Stimulated activated CD4-positive, alpha-beta T cell treated with anti-CD3 and anti-CD28 coated beads, TNF-alpha, amount 100 ng/mL, for 4 hours (primary cell): ENCODE data around the gene EVC.
"Not testable (repeated sequence)": the region's sequence is repeated elsewhere in the genome, so short reads cannot be mapped to it uniquely, and the experiment has no call there.

Experiments
- DNase-seq, 3 experiments: peaks; one replicate each; pipeline ENCODE4 v3.0.0-alpha.2; 2020; ENCODE audit warnings: low read depth in 3 of 3

The EVC gene

DNA sequence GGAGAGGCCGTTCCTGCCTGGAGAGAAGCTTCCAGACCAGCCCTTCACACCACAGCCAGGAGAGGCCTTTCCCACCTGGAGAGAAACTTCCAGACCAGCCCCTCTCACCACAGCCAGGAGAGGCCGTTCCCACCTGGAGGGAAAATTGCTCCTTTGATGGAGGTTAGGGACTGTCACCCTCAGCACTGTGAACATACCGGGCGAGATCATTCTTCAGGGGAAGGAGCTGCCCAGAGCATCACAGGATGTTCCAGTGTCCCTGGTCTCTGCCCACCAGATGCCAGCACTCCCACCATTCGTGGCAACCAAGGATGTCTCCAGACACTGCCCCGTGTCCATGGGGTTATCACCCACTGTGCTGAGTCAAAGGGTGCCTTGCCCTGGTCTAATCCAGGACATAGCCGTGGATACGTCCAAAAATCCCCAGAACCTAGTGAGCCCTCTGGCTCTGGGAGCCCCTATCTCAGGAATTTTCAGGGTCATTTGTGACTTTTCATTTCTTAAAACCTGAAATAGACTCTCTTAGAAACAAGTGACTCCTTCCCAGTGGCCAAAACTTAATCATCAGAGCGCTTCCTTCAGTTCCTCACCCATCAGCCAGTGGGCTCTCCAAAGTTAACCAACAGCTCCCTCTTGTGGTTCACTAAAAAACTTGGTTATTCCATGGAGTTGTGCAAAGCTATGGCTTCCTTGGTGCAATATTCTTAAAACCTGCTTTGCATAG lies 101.7 kb downstream of the EVC start:
- DNase-seq: no peak

DNA sequence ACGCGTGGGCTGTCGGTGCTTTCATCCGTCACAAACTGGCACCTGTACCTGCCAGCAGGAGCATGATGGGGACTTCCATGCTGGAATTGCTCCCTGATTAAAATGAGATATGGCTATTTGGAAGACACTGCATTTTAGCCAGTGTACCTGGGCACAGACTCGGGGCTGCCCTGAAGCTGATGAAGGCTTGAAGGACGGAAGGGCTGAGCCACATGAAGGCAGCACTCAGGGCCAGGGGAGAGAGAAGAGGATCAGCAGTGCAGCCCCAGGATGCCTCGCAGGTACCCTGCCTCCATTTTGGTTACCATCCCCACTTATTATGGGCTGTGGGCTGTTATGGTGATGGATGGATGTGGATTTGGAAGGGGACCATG lies 102.9 kb downstream of the EVC start:
- no peak for DNase-seq

DNA sequence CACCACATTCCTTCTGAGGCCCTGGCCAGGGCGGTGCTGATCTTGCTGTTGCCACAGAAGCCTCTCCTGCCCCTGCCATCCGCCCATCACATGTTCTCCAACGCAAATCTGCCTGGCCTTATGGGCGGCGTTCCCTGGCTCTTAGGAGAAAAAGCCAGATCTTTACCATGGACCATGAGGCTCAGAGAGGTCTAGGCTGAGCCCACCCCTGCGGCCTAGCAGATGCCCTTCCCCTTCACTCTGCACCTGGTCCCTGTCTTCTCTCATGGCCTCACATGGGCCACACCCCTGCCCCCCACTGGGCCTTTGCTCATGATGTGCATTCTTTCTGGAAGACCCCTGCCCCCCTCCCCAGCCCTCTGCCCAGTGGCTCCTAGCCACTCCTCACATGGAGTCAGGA lies 103.4 kb downstream of the EVC start:
- no peak for DNase-seq

DNA sequence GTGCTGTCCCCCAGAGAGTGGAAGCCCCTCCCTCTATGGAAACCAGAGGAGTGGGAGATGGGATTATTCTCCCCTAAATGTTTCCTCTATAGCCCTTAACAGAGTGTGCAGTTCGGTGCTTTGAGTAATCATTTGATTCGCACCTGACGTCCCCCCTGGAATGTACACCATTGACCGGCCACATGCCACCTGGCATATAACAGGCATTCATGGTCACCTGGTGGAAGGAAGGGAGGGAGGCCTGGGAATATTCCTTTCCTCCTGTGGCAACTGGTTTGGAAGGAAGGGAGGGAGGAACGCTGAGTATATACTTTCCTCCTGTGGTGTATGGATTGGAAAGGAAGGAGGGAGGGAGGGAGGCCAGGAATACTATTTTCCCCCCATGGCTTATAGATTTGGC lies 104.6 kb downstream of the EVC start:
- DNase-seq: no peak

DNA sequence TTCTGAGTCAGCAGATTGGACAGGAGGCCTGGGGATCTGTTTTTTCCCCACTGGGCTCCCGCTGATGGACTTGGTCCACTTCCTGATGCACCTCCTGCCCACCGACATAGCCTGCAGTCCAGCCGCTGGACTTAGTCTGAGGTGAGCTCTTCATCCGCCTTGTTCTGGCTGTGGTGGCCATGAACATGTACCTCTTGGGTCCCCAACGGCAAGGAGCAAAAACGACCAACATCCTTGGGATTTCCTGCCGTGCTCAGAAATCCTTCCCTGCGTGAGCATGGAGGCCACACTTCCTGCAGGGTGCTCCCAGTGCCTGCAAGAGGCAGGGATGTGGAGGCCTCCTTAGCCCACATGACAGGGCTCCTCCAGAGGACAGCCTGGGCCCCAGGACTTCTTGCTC lies 105.1 kb downstream of the EVC start:
- DNase-seq: no peak

DNA sequence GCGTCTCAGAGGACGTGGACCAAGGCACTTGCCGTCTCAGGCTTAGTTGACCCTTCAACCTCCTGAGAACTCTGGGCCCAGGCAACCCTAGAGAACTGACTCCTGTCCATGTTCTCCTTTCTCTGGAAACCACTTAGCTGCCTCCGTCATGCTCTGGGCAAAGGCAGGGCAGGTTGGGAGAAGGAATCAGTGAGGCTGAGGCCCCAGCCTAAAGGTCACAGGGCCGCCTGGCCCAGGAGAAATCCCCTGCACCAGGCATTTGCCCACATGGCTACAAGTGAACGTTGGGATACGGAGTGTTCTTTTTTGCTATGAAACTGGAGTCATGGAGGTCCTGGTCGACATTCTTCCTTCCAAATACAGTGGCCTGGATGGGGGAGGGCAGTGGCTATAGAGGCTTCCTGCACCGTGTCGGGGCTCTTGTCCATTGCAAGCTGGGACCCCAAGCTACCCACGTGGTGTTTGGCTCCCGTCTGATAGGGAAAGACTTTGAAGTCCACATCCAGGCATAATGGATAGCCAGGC lies 105.9 kb downstream of the EVC start:
- DNase-seq: no peak

DNA sequence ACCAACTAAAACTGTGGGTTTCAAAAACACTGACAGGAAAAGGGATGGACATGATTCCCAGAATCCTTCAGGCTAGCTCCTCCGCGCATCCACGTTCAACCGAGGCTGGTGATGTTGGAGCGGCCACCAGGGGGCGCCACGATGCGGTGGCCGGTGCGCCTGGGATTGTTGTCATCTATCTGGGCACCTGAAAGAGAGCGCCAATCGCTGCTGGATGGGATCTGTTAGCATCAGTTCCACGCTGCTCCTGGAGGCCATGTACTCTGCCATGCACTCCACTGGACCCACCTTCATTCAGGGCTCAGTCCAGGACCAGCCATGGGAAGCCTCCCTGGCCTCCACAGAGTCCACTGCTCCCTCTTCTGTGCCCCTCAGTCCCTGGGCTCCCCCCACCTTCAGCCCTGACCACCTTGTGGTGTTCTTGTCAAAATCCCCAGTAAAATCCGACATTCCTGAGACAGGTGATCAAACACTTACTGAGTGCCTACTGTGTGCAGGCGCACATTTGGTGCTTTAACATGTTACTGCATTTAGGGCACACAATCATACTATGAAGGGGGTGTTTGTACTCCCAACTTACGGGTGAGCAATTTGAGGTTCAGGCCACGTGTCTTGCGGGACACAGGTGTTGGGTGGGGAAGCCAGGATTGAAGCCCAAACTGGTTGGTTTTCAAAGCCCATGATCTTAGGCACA lies 110.8 kb downstream of the EVC start:
- DNase-seq: no peak

DNA sequence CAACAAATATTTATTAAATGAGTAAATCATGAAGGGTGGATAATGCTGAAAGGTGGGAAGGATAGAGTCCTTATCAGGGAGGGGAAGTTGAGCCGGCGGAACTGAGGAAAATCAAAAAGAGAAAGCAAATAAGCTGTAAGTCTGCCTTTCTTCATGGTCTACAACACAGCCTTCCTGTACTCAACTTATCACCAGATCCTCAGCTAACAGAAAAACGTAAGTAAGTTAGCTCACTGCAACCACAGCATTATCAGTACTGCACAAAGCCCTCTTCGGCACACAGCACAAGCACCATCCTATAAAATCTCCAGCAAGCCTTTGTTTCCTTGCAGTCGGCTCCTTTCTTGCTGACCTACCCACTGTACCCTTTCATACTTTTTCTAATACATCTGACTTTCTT lies 111.6 kb downstream of the EVC start:
- no peak for DNase-seq

DNA sequence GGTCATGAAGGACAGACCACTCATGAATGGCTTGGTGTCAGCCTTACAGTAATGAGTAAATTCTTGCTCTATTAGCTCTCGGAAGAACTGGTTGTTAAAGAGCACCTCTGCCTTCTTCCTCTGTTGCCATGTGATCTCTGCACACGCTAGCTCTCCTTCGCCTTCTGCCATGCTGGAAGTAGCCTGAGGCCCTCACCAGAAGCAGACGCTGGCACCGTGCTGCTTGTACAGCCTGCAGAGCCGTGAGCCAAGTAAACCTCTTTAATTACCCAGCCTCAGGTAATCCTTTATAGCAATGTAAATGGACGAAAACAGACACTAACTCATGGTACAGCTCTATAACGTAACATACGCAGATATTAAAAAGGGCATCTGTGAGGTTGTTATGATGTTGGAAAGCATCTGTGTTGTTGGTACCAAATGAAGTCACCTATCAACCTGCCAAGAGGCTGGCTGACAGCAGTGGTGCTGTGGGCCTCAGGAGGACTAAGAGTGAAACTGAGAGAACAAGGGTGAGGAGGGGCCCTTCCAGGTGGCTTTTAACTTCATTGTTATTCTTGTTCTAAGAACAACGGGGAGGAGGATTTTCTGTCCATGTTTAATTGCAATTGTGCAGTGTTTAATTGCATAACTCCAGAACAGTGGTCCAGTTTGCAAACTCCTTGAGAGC lies 112.7 kb downstream of the EVC start:
- DNase-seq: no peak

DNA sequence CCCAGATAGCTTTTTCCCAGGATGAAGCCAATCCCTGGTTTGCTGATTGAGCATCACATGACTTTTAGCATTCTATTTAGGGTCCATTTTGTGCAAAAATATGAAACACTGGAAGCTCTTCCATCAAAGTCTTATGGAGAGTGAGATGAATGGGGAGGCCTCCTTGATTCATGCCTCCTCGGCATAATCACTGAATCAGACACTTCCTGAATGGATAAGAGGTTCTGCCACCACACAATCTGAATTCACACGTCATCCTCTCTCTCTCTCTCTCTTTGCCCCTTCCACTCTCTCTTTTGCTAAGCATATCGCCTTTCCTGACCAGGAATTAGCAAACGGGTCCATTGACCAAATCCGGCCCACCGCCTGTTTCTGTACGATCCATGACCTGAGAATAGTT lies 113.2 kb downstream of the EVC start:
- DNase-seq: no peak

DNA sequence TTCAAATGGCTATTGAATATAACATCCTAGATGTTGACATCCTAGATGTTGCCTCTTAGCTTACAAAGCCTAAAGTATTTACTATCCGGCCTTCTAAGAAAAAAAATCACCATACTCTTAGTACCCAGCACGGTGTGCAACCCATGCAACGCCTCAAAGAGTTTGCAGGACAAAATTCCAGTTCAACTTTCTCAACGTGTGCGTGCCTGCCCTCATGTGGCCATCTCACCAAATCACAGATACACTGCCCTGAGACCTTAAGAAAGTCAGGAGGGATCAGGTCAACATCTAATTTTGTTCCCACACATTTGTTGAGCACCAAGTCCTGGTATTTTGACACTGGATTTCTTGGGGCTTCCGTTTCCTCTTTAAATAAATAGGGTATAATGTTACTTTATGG lies 113.6 kb downstream of the EVC start:
- DNase-seq: no peak

DNA sequence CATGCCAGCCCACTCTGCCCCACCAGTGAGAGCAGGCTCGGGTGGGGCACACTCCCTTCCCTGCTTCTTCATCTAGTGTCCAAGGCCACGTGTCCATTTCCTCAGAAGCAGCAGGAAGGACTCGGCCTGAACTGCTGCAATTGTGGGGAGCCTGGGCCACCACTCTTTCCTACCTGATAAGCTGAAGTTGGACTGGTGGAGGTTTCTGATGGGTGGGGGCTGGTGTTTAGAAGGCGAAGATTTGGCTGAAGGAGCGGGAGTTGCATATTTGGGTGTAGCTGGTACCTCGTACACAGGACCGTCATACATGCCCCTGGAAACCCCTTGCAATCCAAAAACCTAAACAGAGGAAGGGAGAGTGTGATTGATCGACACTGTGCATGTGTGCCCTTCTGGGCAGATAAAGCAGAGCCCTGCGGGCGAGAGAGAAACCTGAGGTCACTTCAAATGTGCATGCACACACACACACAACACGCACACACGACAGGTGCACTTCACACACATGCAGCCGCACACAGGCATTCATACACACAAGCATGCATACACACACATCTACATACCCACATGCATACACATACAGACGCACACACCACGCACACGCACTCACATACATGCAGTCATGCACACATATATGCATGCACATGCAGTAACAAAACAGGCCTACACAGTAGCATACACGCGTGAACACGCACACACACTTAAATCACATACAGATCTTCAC lies 114.5 kb downstream of the EVC start:
- DNase-seq: no peak

DNA sequence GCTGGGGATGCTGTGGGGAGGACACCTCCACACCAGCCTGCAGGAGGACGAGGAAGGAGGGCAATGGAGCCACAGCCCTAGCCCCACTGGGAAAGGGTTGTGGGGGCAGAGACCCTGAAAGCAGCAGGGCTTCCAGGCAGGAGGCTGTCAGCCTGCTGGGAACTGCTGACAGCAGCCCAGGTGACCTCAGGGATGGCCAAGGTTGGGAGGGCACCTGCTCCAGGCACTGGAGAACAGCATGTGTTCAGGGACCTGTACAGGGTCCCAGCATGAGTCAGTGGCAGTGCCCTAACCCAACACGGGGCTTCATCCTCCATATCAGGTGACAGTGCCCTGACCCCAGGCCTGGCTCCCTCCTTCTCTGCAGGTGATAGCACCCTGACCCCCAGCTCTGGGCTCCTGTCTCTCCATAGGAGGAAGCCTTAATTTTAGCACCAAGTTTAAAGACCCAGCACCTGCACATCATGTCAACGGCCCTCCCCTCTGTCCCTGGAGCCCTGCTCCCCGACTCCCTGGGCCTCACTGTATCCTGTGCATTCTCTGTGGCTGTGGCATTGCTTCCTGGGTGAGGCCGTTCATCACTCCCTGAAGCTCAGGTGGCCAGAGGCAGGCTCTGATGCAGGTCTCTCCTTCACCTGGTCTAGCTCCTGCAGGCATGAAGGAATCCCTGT lies 115.6 kb downstream of the EVC start:
- DNase-seq: no peak

DNA sequence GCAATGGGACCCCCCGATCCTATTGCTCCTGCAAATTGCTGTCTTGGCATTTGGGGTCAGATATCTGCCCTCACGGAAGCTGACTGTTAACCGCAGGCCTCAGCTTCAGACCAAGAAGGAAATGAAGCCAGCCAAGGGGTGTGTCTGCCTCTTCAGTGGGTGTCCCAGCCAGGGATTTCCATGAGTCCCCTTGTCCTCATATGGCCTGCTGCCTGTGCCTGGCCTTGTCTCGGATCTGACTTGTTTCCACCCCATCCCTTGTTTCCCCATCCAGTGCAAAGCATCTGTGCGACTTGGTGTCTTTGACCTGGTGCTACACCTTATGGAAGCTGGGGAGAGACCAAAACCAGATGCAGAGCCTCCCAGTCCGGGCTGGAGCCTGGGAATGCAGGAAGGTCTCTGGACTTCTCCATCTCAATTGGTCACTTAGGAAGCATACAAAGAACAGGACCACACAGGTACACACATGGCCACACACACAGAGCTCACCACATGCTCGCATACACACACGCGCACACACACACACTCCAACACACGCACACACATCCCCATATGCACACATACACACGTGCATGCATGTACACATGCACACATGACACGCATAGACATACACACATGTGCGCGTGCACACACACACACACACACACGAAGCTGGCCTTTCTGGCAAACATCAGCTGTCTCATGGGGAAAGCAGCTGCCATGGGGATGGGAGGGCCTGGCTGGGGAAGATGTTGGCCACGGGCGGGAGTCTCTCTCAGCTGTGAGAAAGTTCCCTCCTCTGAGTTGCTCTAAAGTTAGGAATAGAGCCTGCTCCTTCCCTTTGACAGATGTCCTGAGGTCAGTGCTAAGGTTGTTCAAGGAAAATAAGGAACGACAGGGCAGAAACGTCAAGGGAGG lies 116.4 kb downstream of the EVC start:
- DNase-seq: no peak

DNA sequence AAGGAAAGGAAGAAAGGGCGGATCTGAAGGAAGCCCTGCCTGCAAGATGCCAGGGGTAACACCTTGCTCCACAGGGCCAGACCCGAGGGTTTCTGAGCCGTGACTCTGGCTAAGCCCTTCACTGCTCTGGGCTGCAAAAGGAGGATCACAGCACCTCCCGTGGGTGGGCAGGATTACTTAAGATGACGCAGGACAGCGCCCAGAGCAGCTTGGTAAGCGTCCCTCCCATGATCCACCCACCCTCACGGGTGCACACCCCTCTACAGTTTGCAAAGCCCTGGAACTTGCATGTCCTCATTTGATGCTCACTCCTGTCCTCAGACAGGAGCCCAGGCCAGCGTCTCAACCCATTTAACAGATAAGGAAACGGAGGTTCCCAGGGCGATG lies 117.0 kb downstream of the EVC start:
- DNase-seq: no peak

DNA sequence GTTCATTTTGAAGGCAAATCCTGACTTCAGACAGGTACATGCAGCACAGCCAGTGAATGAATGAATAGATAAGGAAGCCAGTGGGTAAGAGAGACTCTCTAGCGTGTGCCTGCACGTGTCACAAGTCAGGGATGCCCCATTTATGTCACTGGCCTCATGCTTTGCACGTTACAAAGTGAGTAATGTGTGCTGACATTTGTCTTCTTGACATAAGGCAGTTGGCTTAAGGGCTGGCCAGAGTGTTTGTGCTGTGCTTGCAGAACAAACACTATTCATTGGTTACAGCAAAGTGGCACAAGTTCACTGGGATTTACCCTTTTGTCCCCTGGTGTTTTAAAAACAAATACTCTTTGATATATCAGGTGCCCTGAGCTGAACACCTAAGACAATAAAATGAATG lies 125.9 kb downstream of the EVC start:
- no peak for DNase-seq

DNA sequence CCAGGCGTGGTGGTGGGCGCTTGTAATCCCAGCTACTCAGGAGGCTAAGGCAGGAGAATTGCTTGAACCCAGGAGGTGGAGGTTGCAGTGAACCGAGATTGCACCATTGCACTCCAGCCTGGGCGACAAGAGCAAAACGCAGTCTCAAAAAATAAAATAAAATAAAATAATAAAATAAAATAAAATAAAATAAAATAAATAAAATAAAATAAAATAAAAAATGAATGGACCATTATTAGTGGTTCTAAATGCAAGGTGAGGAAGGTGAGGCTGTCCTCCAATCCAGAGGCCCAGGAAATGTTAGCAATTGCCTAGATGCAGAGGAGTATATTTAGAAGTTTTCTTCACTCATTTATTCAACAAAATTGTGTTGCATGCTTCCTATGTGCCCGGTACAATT lies 126.5 kb downstream of the EVC start:
- DNase-seq: not testable (repeated sequence)

DNA sequence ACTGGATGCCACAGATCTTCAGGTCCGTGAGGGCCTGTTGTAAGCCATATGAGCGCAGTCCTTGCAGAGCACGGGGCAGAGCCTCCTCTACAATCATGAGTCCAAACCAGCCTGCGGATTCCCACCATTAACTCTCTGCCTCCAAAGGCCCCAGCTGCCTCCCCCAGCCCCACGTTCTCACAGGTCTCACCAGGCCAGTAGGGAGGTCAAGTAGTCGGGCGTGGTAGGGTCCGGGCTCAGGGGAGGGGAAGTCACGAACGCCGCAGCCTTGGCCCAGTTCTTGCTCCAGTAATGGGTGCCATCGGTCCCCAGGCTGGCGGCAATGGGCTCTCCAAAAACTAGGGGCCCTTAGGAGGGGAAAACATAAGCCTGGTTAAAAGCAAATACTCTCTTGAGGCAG lies 128.3 kb downstream of the EVC start:
- DNase-seq: no peak

DNA sequence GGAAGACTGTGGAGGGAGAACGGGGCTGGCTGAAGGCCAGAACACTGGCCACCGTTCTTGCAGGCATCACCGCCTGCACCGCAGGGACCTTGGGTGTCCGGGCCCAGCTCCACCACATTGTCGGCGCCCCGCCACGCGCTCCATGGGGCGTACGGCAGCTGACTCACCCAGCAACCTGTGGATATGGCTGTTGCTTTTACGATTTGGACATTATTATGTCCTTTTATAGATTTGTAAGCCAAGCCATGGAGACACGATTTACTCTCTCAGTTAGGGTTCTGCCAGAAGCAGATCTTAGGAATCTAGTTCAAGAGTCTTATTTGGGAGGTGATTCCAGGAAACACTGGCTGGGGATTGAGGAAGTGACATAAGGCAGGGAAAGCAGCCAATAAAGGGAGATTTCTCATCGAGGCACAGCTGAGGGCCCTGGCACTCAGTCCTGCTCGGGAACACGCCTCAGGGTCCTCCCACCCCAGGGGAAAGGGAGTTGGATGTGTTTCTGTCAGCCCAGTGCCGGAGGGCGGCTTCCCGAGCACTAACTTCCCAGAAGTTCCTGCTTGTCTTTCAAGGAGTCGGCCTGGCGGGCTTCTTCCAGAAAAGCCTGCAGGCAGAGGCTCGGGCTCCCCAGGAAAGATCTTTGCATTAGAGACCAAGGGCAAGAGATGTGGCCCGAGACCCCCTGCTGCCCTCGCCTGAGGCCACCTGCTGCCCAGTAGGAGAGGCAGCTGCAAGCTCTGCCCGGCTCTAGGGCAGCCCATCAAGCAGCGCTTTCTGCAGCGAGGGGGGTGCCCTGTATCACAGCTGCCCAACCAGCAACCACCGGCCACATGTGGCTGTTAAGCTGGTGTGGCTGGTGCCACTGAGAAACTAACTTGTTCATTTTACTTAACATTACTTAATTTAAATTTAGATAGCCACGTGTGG lies 129.0 kb downstream of the EVC start:
- no peak for DNase-seq

DNA sequence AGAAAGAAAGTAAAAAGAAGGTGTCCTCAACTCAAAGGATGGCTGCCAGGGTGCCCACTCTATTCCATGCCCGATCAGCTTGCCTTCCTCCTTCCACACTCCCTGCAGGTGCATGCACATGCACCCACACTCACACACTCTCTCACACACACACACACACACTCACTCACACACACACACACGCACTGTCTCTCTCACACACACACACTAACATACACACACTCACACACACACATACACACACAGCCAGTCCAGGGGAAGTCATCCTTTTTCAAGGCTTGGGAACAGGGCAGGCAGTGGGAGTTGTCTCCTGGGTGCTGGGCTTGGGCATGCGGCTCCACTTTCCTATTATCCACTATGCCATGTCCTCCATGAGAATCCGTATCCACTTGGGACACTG lies 131.5 kb downstream of the EVC start:
- no peak for DNase-seq
